K562 (cell line): ENCODE data around the gene WASHC3. TPM values are rescaled to one million over a fixed set of nuclear protein-coding genes. Genes with fewer than 3 reads are reported as not detected.
A peak's percentile ranks its signal among the peaks of the same experiment; 100 is the strongest.

Experiments
- ATAC-seq: fragments of 200-7000 bp; cut with Tn5 transposase; 3 replicates; pipeline ENCODE4 v1.9.1; 2020; ENCODE audit warnings: moderate library complexity
- BruUV-seq: library from RNA; stranded (reverse); fragments of 400-500 nt; replicated peaks from 2 replicates; lab custom pipeline; 2021; lab: Mats Ljungman, UMichigan
- CTCF ChIA-PET: fragments of 300-600 bp; formaldehyde crosslinking; extraction: SDS; loops from one replicate; lab custom pipeline; 2021; ENCODE audit warnings: low intra/inter-chr PET ratio; lab: Yijun Ruan, JAX
- POLR2A ChIA-PET: fragments of 300-600, 350-650 bp; sonication (Branson Sonifier 250); formaldehyde crosslinking; extraction: SDS; loops from one replicate; lab custom pipeline; 2021; ENCODE audit warnings: antibody characterized with exemption, inconsistent platforms; lab: Yijun Ruan, JAX
- DNase-seq, 4 experiments: peaks; one replicate each; pipeline versions ENCODE4 v3.0.0 to v3.0.0-alpha.2; 2011 to 2018; ENCODE audit warnings: low spot score in 3 of 4, mixed read lengths in 3 of 4; ENCODE audit errors: extremely low read depth in 1 of 4
- FAIRE-seq: peaks from 2 replicates; lab custom pipeline; 2011; peaks lifted over from hg19 to GRCh38; lab: Jason Lieb, UNC
- H2AFZ ChIP-seq: 2 replicates; pipeline ENCODE4 v1.6.0; 2011; ENCODE audit warnings: low read depth, low read length, control low read depth, inconsistent platforms
- H3K27ac ChIP-seq: fragments of 200-600 bp; 3 replicates; pipeline ENCODE4 v1.8.0; 2011; ENCODE audit warnings: low read depth, mild to moderate bottlenecking, control low read depth, inconsistent platforms, low read length, moderate library complexity, mixed read lengths; ENCODE audit errors: extremely low read depth
- H3K27me3 ChIP-seq, 2 experiments: fragments of 300-600 bp in 1 of 2; 2 replicates in 1 of 2; 3 replicates in 1 of 2; pipeline versions ENCODE4 v1.6.0 to v1.8.0; 2011; ENCODE audit warnings: inconsistent platforms in 2 of 2, low read length in 2 of 2, mild to moderate bottlenecking in 1 of 2, mixed read lengths in 1 of 2, moderate library complexity in 1 of 2; ENCODE audit not compliant: control insufficient read depth in 2 of 2, insufficient read depth in 2 of 2
- H3K36me3 ChIP-seq: fragments of 300-600 bp; 3 replicates; pipeline ENCODE4 v1.8.0; 2011; ENCODE audit warnings: mild to moderate bottlenecking, low read length, inconsistent platforms; ENCODE audit not compliant: control insufficient read depth, insufficient read depth
- H3K4me1 ChIP-seq, 2 experiments: fragments of 200-600 bp in 1 of 2; replicated peaks in 1 of 2; 2 replicates in 1 of 2; 3 replicates in 1 of 2; pipeline versions ENCODE4 v1.5.1 to v1.8.0; 2011; ENCODE audit warnings: inconsistent platforms in 2 of 2, low read length in 2 of 2, mild to moderate bottlenecking in 1 of 2, mixed read lengths in 1 of 2, moderate library complexity in 1 of 2; ENCODE audit not compliant: control insufficient read depth in 2 of 2, insufficient read depth in 2 of 2
- H3K4me2 ChIP-seq: 2 replicates; pipeline ENCODE4 v1.6.1; 2011; ENCODE audit warnings: low read length, control low read depth, inconsistent platforms, mixed read lengths; ENCODE audit not compliant: insufficient read depth
- H3K4me3 ChIP-seq: fragments of 200-600 bp; sonication (generic), shearing (Covaris generic); 2 replicates; pipeline ENCODE4 v1.5.1; 2016; ENCODE audit warnings: control low read depth, inconsistent platforms
- H3K79me2 ChIP-seq: fragments of 200-600 bp; 3 replicates; pipeline ENCODE4 v1.8.0; 2011; ENCODE audit warnings: low read length, inconsistent platforms; ENCODE audit not compliant: control insufficient read depth, insufficient read depth
- H3K9ac ChIP-seq, 2 experiments: 2 replicates each; pipeline versions ENCODE4 v1.6.0 to v1.6.1; 2011; ENCODE audit warnings: low read depth in 2 of 2, low read length in 2 of 2, control low read depth in 1 of 2, inconsistent platforms in 1 of 2, mild to moderate bottlenecking in 1 of 2, mixed read lengths in 1 of 2; ENCODE audit not compliant: insufficient read depth in 1 of 2
- H3K9me1 ChIP-seq: one replicate; pipeline ENCODE4 v1.6.0; 2011; ENCODE audit warnings: inconsistent platforms, mild to moderate bottlenecking, low read length, moderate library complexity; ENCODE audit not compliant: control insufficient read depth, insufficient read depth
- H3K9me3 ChIP-seq: replicated peaks from 2 replicates; pipeline ENCODE4 v1.5.1; 2011; ENCODE audit warnings: low read depth, low read length, inconsistent platforms; ENCODE audit not compliant: control insufficient read depth, insufficient read depth
- H4K20me1 ChIP-seq: replicated peaks from 2 replicates; pipeline ENCODE4 v1.6.1; 2011; ENCODE audit warnings: low read length, inconsistent platforms, mixed read lengths; ENCODE audit not compliant: control insufficient read depth, insufficient read depth
- JUNB ChIP-seq: fragments of 450-650 bp; formaldehyde crosslinking; conservative IDR thresholded peaks from 2 replicates; pipeline ENCODE4 v1.4.0; 2020; ENCODE audit warnings: mild to moderate bottlenecking
- NFIC ChIP-seq: fragments of 450-650 bp; IDR thresholded peaks from 2 replicates; pipeline ENCODE4 v1.6.1; 2017; ENCODE audit warnings: mild to moderate bottlenecking, inconsistent platforms
- NFIX ChIP-seq: fragments of 250-450 bp; sonication (Bioruptor Pico); IDR thresholded peaks from 2 replicates; pipeline ENCODE4 v1.4.0; 2020; ENCODE audit warnings: low read depth, mild to moderate bottlenecking, moderate library complexity
- ZBTB7A ChIP-seq: IDR thresholded peaks from 2 replicates; pipeline ENCODE4 v1.6.1; 2011; ENCODE audit warnings: low read depth, mild to moderate bottlenecking, low read length, moderate library complexity, borderline replicate concordance; ENCODE audit not compliant: control insufficient read depth
- ZNF518B ChIP-seq: fragments of 250-450 bp; sonication (Bioruptor Pico); IDR thresholded peaks from 2 replicates; pipeline ENCODE4 v1.5.0; 2021; ENCODE audit warnings: mild to moderate bottlenecking, moderate library complexity
- WGBS: fragments of 100-300 bp; shearing (Covaris generic); methylation state at CpG from one replicate; pipeline ENCODE4 v1.1.6; 2016; ENCODE audit warnings: low coverage, mixed read lengths; ENCODE audit not compliant: insufficient coverage; ENCODE audit errors: missing lambda C conversion rate; 5-methylcytosine and 5-hydroxymethylcytosine counted together
- in situ Hi-C: fragments of 300-500 bp; cut with MboI; formaldehyde crosslinking; loops from 4 replicates; pipeline ENCODE4 v1.15.0; 2018; ENCODE audit warnings: inconsistent platforms, mixed read lengths
- intact Hi-C: fragments of 100-400 bp; cut with micrococcal nuclease; formaldehyde crosslinking; loops from 2 replicates; pipeline ENCODE4 v1.14.2; 2022
- polyA plus RNA-seq, 8 experiments: library from polyadenylated mRNA; depleted of rRNA in 4 of 8; stranded (reverse) in 5 of 8; unstranded in 3 of 8; fragments of >200 nt; fragmentation: Nextera tagmentation in 2 of 8; fragmentation: Illumina TruSeq in 1 of 8; extraction: Ambion mirVana in 2 of 8; extraction: Trizol in 1 of 8; gene quantifications; 2 replicates each; pipeline versions ENCODE4 v1.2.1 to v1.2.3, GENCODE V29; 2011 to 2014; ENCODE audit warnings: inconsistent platforms in 1 of 8, missing spikeins in 1 of 8
- total RNA-seq, 7 experiments: library from RNA; depleted of rRNA in 6 of 7; stranded (reverse); fragments of >200 nt in 6 of 7; fragmentation: Illumina TruSeq in 2 of 7; extraction: Trizol in 2 of 7; gene quantifications; 2 replicates each; pipeline versions ENCODE4 v1.2.1 to v1.2.3, GENCODE V29; 2011 to 2021; ENCODE audit warnings: low replicate concordance in 1 of 7

WASHC3 gene
- total and polyA plus RNA-seq, 9 of the 15 experiments (the other 6 are each of a cell fraction or from before 2014, with no cell fraction given), result 14.3 to 74.9 (median 35.1) TPM

DNA sequence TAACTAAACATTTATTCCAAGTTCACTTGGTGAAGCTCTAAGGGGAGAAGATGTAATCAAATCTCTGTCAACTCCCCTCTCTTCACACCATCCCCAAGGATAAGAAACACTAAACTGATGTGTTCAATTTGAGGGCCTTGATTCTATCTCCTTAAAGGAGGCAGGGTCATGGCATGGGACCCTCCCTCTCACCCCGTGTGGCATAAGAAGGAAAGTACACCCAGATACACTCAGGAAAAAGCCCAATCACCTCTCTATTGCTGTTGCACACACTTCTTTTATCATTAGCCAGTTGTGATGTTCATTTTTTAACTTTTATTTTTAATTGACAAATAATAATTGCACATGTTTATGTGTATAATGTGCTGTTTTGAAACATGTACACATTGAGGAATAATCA, 35.1 kb downstream of the WASHC3 start:
- no peaks in the 10 kb centered on the region for H3K4me1 ChIP-seq
- in situ Hi-C loops, result no loop called here
- no peak overlapping the region for H3K27ac ChIP-seq
- POLR2A ChIA-PET, result interaction anchor here (0.9 kb wide), 1 partner anchor 1748 kb away, joined by 3 read pairs; no protein-coding TSS in a partner anchor
- TF ChIP-seq JUNB (CRISPR knock-in tag), result no peak
- peak; percentile 62 for TF ChIP-seq ZBTB7A
- TF ChIP-seq, all 486 proteins: peak for 1
- BruUV-seq, result no TSS peak
- Histone ChIP-seq H3K9me3 (no peaks in the 10 kb centered on the region), H3K9ac (no peak overlapping the region), H3K36me3 (no peaks in the 10 kb centered on the region; the same call in 2 of the 3 replicates), H3K4me2 (no peak overlapping the region), H3K79me2 (no peaks in the 10 kb centered on the region), H3K27me3 (no peaks in the 10 kb centered on the region), H4K20me1 (no peaks in the 10 kb centered on the region), H2AFZ (no peak overlapping the region), H3K9me1 (no peaks in the 10 kb centered on the region), H3K4me3 (no peak overlapping the region)
- no peak for FAIRE-seq
- WGBS, result 15% methylated on average over 1 of the region's 1 CpG
- intact Hi-C loops, result no loop called here
- CTCF ChIA-PET, result no interaction called here
- DNase-seq, result peak in 1 of 4 experiments; percentile 11
- ATAC-seq, result peak; percentile 82

GRCh38 chr12:102024765-102025164, 37.0 kb downstream of the WASHC3 start:
- H3K9me3 ChIP-seq, result no peaks in the 10 kb centered on the region
- BruUV-seq, result no TSS peak
- no peak overlapping the region for H3K9ac ChIP-seq
- no peak overlapping the region for H2AFZ ChIP-seq
- no peaks in the 10 kb centered on the region for H4K20me1 ChIP-seq
- POLR2A ChIA-PET, result interaction anchor here (0.9 kb wide), 1 partner anchor 30 kb away, joined by 3 read pairs; no protein-coding TSS in a partner anchor
- in situ Hi-C loops (no loop called here), intact Hi-C loops (no loop called here)
- no peaks in the 10 kb centered on the region for H3K27me3 ChIP-seq
- no peak overlapping the region for H3K4me3 ChIP-seq
- no peak overlapping the region for H3K27ac ChIP-seq
- no peak overlapping the region for H3K4me2 ChIP-seq
- H3K9me1 ChIP-seq, result no peaks in the 10 kb centered on the region
- H3K36me3 ChIP-seq, result no peaks in the 10 kb centered on the region; the same call in 2 of the 3 replicates
- no peaks in the 10 kb centered on the region for H3K79me2 ChIP-seq
- no peak for FAIRE-seq
- H3K4me1 ChIP-seq, result no peaks in the 10 kb centered on the region
- no peak for ATAC-seq
- no peak for TF ChIP-seq ZNF518B
- 0 out of 2 replicates have a peak, but pooled peaks have one; percentile 7 for TF ChIP-seq NFIX
- TF ChIP-seq NFIC, result peak; percentile 62
- no peak for DNase-seq
- CTCF ChIA-PET, result no interaction called here
- 39% methylated on average over 2 of the region's 2 CpGs for WGBS
